ENCODE measurements around the gene WASF1. TPM values are rescaled to one million over a fixed set of nuclear protein-coding genes. Genes with fewer than 3 reads are reported as not detected.
A peak's percentile ranks its signal among the peaks of the same experiment; 100 is the strongest.

WASF1 gene
- 10 to 100 TPM; 10.9 to 21.2 (median 11.8) TPM for total RNA-seq

GRCh38 chr6:110179406-110180227, at the start of gene WASF1:
WASF1 (minus strand) TSS chr6:110179670; CDS start chr6:110127601, 52,069 bp downstream.
- intact Hi-C loops (cut with DNase I), result no loop called here
- TF ChIP-seq POLR2A (IDR thresholded peaks at IDR 0.05; ENCODE audit: low read depth) (no peak), POLR2AphosphoS5 (IDR thresholded peaks at IDR 0.05) (peak; percentile 43 to 92), EP300 (IDR thresholded peaks at IDR 0.05) (no peak), CTCF (IDR thresholded peaks at IDR 0.05) (peak in 1 of 3 experiments; percentile 19)
- no peaks in the 10 kb centered on the region for H3K36me3 ChIP-seq
- peak within 1 kb of the TSS; percentile 83 to 91 (median 88) for H3K27ac ChIP-seq (replicated peaks in 1 of 4)
- no peaks in the 10 kb centered on the region for H3K9me3 ChIP-seq
- no peaks in the 10 kb centered on the region for H3K27me3 ChIP-seq
- peaks cover 26 to 47% (median 44%) of the 10 kb centered on the region in 4 donors for H3K4me1 ChIP-seq
- WGBS, result under 1% methylated on average over 27 of the region's 62 CpGs
- peak within 1 kb of the TSS; percentile 66 to 93 (median 88) for H3K4me3 ChIP-seq
- peak; percentile 98 for DNase-seq (ENCODE audit: extremely low spot score)

- H3K4me1 ChIP-seq, result no peaks in the 10 kb centered on the region
Observed at GRCh38 chr6:110226261-110226660, 46.8 kb upstream of the WASF1 start.

GRCh38 chr6:110221738-110222137, 42.3 kb upstream of the WASF1 start:
- H3K36me3 ChIP-seq, result peaks cover 30 to 79% (median 54%) of the 10 kb centered on the region in 4 donors
- H3K27me3 ChIP-seq, result no peaks in the 10 kb centered on the region

More at GRCh38 chr6:110226261-110226660, 46.8 kb upstream of the WASF1 start:
- Histone ChIP-seq H3K27ac (replicated peaks in 1 of 4) (no peak overlapping the region), H3K4me3 (no peak overlapping the region), H3K36me3 (peaks cover 8 to 67% (median 35%) of the 10 kb centered on the region in 4 donors), H3K9me3 (no peaks in the 10 kb centered on the region), H3K27me3 (no peaks in the 10 kb centered on the region)
- no peak for DNase-seq (ENCODE audit: extremely low spot score)
- 91% methylated on average over 1 of the region's 1 CpG for WGBS
- intact Hi-C loops (cut with DNase I), result no loop called here
- TF ChIP-seq EP300 (IDR thresholded peaks at IDR 0.05) (no peak), POLR2AphosphoS5 (IDR thresholded peaks at IDR 0.05) (no peak)

GRCh38 chr6:110217266-110217665, 37.8 kb upstream of the WASF1 start:
- intact Hi-C loops (cut with DNase I), result no loop called here
- TF ChIP-seq CTCF (IDR thresholded peaks at IDR 0.05), result no peak
- no peak for TF ChIP-seq POLR2A (IDR thresholded peaks at IDR 0.05; ENCODE audit: low read depth)
- TF ChIP-seq POLR2AphosphoS5 (IDR thresholded peaks at IDR 0.05), result no peak
- no peak for TF ChIP-seq EP300 (IDR thresholded peaks at IDR 0.05)
- Histone ChIP-seq H3K4me1 (no peaks in the 10 kb centered on the region), H3K36me3 (peaks cover 45 to 99% (median 76%) of the 10 kb centered on the region in 4 donors), H3K9me3 (no peaks in the 10 kb centered on the region), H3K4me3 (no peak overlapping the region), H3K27ac (replicated peaks in 1 of 4) (no peak overlapping the region), H3K27me3 (no peaks in the 10 kb centered on the region)
- WGBS, result 90% methylated on average over 2 of the region's 2 CpGs
- no peak for DNase-seq (ENCODE audit: extremely low spot score)

More at GRCh38 chr6:110221738-110222137, 42.3 kb upstream of the WASF1 start:
- Histone ChIP-seq H3K9me3 (no peaks in the 10 kb centered on the region), H3K27ac (replicated peaks in 1 of 4) (no peak overlapping the region), H3K4me1 (no peaks in the 10 kb centered on the region), H3K4me3 (no peak overlapping the region)
- no peak for TF ChIP-seq POLR2AphosphoS5 (IDR thresholded peaks at IDR 0.05)
- no peak for TF ChIP-seq CTCF (IDR thresholded peaks at IDR 0.05)
- no peak for TF ChIP-seq POLR2A (IDR thresholded peaks at IDR 0.05; ENCODE audit: low read depth)
- TF ChIP-seq EP300 (IDR thresholded peaks at IDR 0.05), result no peak
- intact Hi-C loops (cut with DNase I), result no loop called here
- DNase-seq (ENCODE audit: extremely low spot score), result no peak

- intact Hi-C loops (cut with DNase I), result no loop called here
- no peak for TF ChIP-seq CTCF (IDR thresholded peaks at IDR 0.05)
- no peak for TF ChIP-seq POLR2AphosphoS5 (IDR thresholded peaks at IDR 0.05)
- TF ChIP-seq EP300 (IDR thresholded peaks at IDR 0.05), result no peak
- TF ChIP-seq POLR2A (IDR thresholded peaks at IDR 0.05; ENCODE audit: low read depth), result no peak
- H3K27ac ChIP-seq (replicated peaks in 1 of 4), result no peak overlapping the region
- H3K4me3 ChIP-seq, result no peak overlapping the region
- peaks cover 47 to 100% (median 79%) of the 10 kb centered on the region in 4 donors for H3K36me3 ChIP-seq
- no peak for DNase-seq (ENCODE audit: extremely low spot score)
- H3K9me3 ChIP-seq, result no peaks in the 10 kb centered on the region
- H3K4me1 ChIP-seq, result no peaks in the 10 kb centered on the region
- WGBS, result 88% methylated on average over 5 of the region's 5 CpGs
- no peaks in the 10 kb centered on the region for H3K27me3 ChIP-seq
Observed at GRCh38 chr6:110216140-110216539, 36.7 kb upstream of the WASF1 start.
